ENCODE measurements around the gene SPATA32. TPM values are rescaled to one million over a fixed set of nuclear protein-coding genes. Genes with fewer than 3 reads are reported as not detected.

Gene SPATA32
- total and polyA plus RNA-seq, 7 donors: 0.07 TPM; not detected in 6

DNA sequence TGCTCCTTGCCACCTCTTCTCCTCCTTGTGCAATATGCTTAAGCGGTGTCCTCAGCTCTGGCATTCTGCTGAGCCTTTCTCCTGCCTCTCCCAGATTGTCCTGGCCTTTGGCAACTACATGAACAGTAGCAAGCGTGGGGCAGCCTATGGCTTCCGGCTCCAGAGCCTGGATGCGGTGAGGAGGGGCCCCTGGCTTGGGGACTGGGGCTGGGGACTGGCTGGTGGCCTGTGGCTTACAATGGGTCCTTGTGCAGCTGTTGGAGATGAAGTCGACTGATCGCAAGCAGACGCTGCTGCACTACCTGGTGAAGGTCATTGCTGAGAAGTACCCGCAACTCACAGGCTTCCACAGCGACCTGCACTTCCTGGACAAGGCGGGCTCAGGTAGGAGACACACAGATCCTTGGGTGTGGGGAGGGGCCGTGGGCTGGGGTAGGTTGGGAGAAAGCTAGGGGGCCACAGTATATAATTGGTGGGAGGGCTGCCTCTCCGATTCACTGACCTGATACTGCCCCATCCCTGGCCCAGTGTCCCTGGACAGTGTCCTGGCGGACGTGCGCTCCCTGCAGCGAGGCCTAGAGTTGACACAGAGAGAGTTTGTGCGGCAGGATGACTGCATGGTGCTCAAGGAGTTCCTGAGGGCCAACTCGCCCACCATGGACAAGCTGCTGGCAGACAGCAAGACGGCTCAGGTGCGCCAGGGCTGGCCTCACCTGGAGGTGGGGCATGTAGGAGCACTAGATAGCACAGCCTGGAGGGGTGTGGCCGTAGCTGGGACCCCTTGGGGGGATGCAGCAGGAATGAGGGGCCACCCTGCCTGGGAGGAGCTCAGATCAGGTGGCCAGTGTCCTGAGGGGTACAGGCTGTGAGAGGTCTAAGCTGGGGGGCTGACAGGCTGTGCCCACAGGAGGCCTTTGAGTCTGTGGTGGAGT, 16.9 kb downstream of the SPATA32 start:
- TF ChIP-seq EP300 (IDR thresholded peaks at IDR 0.05) (no peak), POLR2AphosphoS5 (IDR thresholded peaks at IDR 0.05) (no peak), POLR2A (IDR thresholded peaks at IDR 0.05) (no peak)
- TF ChIP-seq, protein P1, sequence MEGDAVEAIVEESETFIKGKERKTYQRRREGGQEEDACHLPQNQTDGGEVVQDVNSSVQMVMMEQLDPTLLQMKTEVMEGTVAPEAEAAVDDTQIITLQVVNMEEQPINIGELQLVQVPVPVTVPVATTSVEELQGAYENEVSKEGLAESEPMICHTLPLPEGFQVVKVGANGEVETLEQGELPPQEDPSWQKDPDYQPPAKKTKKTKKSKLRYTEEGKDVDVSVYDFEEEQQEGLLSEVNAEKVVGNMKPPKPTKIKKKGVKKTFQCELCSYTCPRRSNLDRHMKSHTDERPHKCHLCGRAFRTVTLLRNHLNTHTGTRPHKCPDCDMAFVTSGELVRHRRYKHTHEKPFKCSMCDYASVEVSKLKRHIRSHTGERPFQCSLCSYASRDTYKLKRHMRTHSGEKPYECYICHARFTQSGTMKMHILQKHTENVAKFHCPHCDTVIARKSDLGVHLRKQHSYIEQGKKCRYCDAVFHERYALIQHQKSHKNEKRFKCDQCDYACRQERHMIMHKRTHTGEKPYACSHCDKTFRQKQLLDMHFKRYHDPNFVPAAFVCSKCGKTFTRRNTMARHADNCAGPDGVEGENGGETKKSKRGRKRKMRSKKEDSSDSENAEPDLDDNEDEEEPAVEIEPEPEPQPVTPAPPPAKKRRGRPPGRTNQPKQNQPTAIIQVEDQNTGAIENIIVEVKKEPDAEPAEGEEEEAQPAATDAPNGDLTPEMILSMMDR (IDR thresholded peaks at IDR 0.05): no peak
- Histone ChIP-seq H3K27ac (no peak overlapping the region), H3K27me3 (peaks cover 14 to 25% (median 16%) of the 10 kb centered on the region in 3 donors), H3K9me3 (no peaks in the 10 kb centered on the region), H3K36me3 (no peaks in the 10 kb centered on the region), H3K4me3 (no peak overlapping the region), H3K4me1 (peaks cover 0 to 34% (median 31%) of the 10 kb centered on the region in 4 donors)
- no peak for DNase-seq
- intact Hi-C loops (cut with DNase I): no loop called here
- WGBS, 2 donors: 92 to 93% methylated on average over 21 of the region's 21 CpGs

DNA sequence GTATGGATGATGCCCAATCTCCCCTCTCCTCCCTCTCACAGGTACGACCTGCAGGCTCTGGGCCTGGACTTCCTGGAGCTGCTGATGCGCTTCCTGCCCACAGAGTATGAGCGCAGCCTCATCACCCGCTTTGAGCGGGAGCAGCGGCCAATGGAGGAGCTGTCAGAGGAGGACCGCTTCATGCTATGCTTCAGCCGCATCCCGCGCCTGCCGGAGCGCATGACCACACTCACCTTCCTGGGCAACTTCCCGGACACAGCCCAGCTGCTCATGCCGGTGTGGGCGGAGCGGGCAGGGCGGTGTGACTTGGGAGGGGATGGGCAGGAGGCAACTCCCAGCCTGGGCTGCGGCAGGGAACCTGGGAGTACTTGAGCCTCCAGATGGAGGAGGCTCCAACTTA, 18.1 kb downstream of the SPATA32 start:
- WGBS, 2 donors: 20 to 70% methylated on average over 18 of the region's 18 CpGs
- no peak for TF ChIP-seq EP300 (IDR thresholded peaks at IDR 0.05)
- TF ChIP-seq POLR2AphosphoS5 (IDR thresholded peaks at IDR 0.05): no peak
- TF ChIP-seq POLR2A (IDR thresholded peaks at IDR 0.05): no peak
- TF ChIP-seq, protein P1 (IDR thresholded peaks at IDR 0.05): no peak
- DNase-seq: no peak
- H3K4me3 ChIP-seq: no peak overlapping the region
- H3K27ac ChIP-seq: no peak overlapping the region
- H3K9me3 ChIP-seq: no peaks in the 10 kb centered on the region
- no peaks in the 10 kb centered on the region for H3K36me3 ChIP-seq
- H3K4me1 ChIP-seq: peaks cover 0 to 34% (median 31%) of the 10 kb centered on the region in 4 donors
- peaks cover 16 to 37% (median 18%) of the 10 kb centered on the region in 3 donors for H3K27me3 ChIP-seq
- intact Hi-C loops (cut with DNase I): no loop called here

- Histone ChIP-seq H3K36me3 (no peaks in the 10 kb centered on the region), H3K27ac (no peak overlapping the region)
- WGBS, 2 donors: 17 to 64% methylated on average over 18 of the region's 18 CpGs
Observed at GRCh38 chr17:45242029-45242414, 19.9 kb downstream of the SPATA32 start.

GRCh38 chr17:45241328-45242028, 20.4 kb downstream of the SPATA32 start:
- 18 to 63% methylated on average over 62 of the region's 62 CpGs for WGBS, 2 donors
- Histone ChIP-seq H3K27me3 (peaks cover 16 to 39% (median 18%) of the 10 kb centered on the region in 3 donors), H3K4me1 (peaks cover 0 to 16% (median 14%) of the 10 kb centered on the region in 4 donors), H3K9me3 (no peaks in the 10 kb centered on the region), H3K27ac (no peak overlapping the region), H3K4me3 (peak overlapping the region in 3 of 4 donors; percentile 8 to 33 (median 27)), H3K36me3 (no peaks in the 10 kb centered on the region)
- TF ChIP-seq, protein P1 (IDR thresholded peaks at IDR 0.05): no peak
- TF ChIP-seq EP300 (IDR thresholded peaks at IDR 0.05) (no peak), POLR2A (IDR thresholded peaks at IDR 0.05) (no peak), POLR2AphosphoS5 (IDR thresholded peaks at IDR 0.05) (no peak)
- DNase-seq: no peak
- intact Hi-C loops (cut with DNase I): no loop called here

More at GRCh38 chr17:45242029-45242414, 19.9 kb downstream of the SPATA32 start:
- Histone ChIP-seq H3K4me1 (peaks cover 0 to 21% (median 20%) of the 10 kb centered on the region in 4 donors), H3K9me3 (no peaks in the 10 kb centered on the region), H3K4me3 (peak overlapping the region in 2 of 4 donors; percentile 27 to 33), H3K27me3 (peaks cover 16 to 38% (median 18%) of the 10 kb centered on the region in 3 donors)
- intact Hi-C loops (cut with DNase I): no loop called here
- no peak for TF ChIP-seq EP300 (IDR thresholded peaks at IDR 0.05)
- no peak for TF ChIP-seq POLR2AphosphoS5 (IDR thresholded peaks at IDR 0.05)
- TF ChIP-seq POLR2A (IDR thresholded peaks at IDR 0.05): no peak
- TF ChIP-seq, protein P1 (IDR thresholded peaks at IDR 0.05): no peak
- no peak for DNase-seq

All from sigmoid colon (tissue), 7 donors.